Stomach (tissue), 9 donors: ENCODE results near the gene TMEM165. TPM values are rescaled to one million over a fixed set of nuclear protein-coding genes. Genes with fewer than 3 reads are reported as not detected.

ENCODE experiments used
- DNase-seq, 2 donors: peaks; one replicate each; pipeline versions ENCODE4 v3.0.0 to v3.0.0-alpha.2; 2013 to 2019
- H3K27ac ChIP-seq, 5 donors: fragments of 200-600 bp in 4 of 5; sonication (generic) in 4 of 5; one replicate each; pipeline ENCODE4 v1.5.1; 2013 to 2019; ENCODE audit warnings: mild to moderate bottlenecking in 1 of 5, moderate library complexity in 1 of 5
- H3K27me3 ChIP-seq, 3 donors: fragments of 200-600 bp; sonication (generic); one replicate each; pipeline ENCODE4 v1.5.1; 2017 to 2019; ENCODE audit warnings: mixed run types in 1 of 3
- H3K36me3 ChIP-seq, 4 donors: fragments of 200-600 bp; sonication (generic); 1 replicate in 3 of 4; 2 replicates in 1 of 4; pipeline ENCODE4 v1.5.1; 2016 to 2019
- H3K4me1 ChIP-seq, 4 donors: fragments of 200-600 bp; sonication (generic); one replicate each; pipeline ENCODE4 v1.5.1; 2016 to 2019
- H3K4me3 ChIP-seq, 4 donors: fragments of 200-600 bp; sonication (generic) in 3 of 4; one replicate each; pipeline ENCODE4 v1.5.1; 2016 to 2019; ENCODE audit warnings: mild to moderate bottlenecking in 1 of 4
- H3K9me3 ChIP-seq, 4 donors: fragments of 200-600 bp; sonication (generic); one replicate each; pipeline ENCODE4 v1.5.1; 2016 to 2019
- EP300 ChIP-seq: sonication (generic); formaldehyde crosslinking; IDR thresholded peaks from one replicate; pipeline ENCODE4 v1.6.1; 2017; ENCODE audit warnings: antibody characterized with exemption
- POLR2A ChIP-seq, 4 donors: fragments of 450-650 bp; IDR thresholded peaks; one replicate each; pipeline ENCODE4 v1.6.1; 2016; ENCODE audit warnings: antibody characterized with exemption in 4 of 4, control low read depth in 2 of 4, mild to moderate bottlenecking in 1 of 4, moderate library complexity in 1 of 4
- POLR2AphosphoS5 ChIP-seq, 3 donors: sonication (generic); formaldehyde crosslinking; IDR thresholded peaks; one replicate each; pipeline ENCODE4 v1.6.1; 2016; ENCODE audit warnings: antibody characterized with exemption in 3 of 3
- WGBS, 5 donors: extraction: QIAGEN DNeasy Blood & Tissue Kit in 3 of 5; methylation state at CpG; one replicate each; pipeline versions ENCODE4 v1.1.5 to v1.1.7; 2013 to 2018; 5-methylcytosine and 5-hydroxymethylcytosine counted together
- intact Hi-C: fragments of 100-400 bp; cut with DNase I; formaldehyde crosslinking; loops from one replicate; pipeline ENCODE4 v1.15.1; 2023; ENCODE audit warnings: low total_unique reads
- polyA plus RNA-seq, 3 donors: library from polyadenylated mRNA; stranded (reverse); fragments of 200-250 nt; gene quantifications; one replicate each; pipeline ENCODE4 v1.2.3, GENCODE V29; 2013
- total RNA-seq, 5 donors: library from RNA; depleted of rRNA; stranded (reverse); fragments of >200 nt; gene quantifications; one replicate each; pipeline versions ENCODE4 v1.1.0 to v1.2.3, GENCODE V29; 2014 to 2016
- TF ChIP-seq, protein P1 (sequence below), 7 experiments: fragments of 450-650 bp in 4 of 7; fragments of 200-600 bp in 3 of 7; sonication (generic) in 3 of 7; IDR thresholded peaks; one replicate each; pipeline ENCODE4 v1.5.1; 2016 to 2019; ENCODE audit warnings: antibody characterized with exemption in 7 of 7, control low read depth in 2 of 7, mild to moderate bottlenecking in 1 of 7
- donor health status: healthy with polysubstance abuse.
- donor health status: Bipolar disorder and iron deficiency.
- donor health status: healthy.

Gene TMEM165
- total and polyA plus RNA-seq, 8 donors, result 21.6 to 365 (median 107) TPM

DNA sequence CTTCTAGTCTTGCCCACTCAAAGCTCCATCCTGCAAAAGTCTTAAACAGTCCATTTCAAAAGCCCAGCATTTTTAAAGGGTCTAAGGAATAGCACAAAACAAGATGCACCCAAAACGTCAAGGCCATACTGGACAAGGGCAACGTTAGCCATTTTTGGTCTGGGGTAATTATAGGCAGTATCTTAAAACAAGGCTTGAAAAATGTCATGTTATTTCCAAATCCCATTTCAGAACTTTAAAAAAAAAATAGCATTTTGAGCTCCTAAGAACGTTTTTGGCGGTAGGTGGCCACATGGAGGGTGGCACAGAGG, 584 bp upstream of the TMEM165 start:
- Histone ChIP-seq H3K9me3 (no peaks in the 10 kb centered on the region), H3K27me3 (no peaks in the 10 kb centered on the region), H3K4me3 (peak overlapping the region; percentile 68 to 76 (median 76)), H3K4me1 (peaks cover 28 to 38% (median 34%) of the 10 kb centered on the region in 4 donors), H3K27ac (peak overlapping the region; percentile 95 to 99 (median 97)), H3K36me3 (no peaks in the 10 kb centered on the region)
- intact Hi-C loops, result loop anchor here (5.0 kb wide), 1 partner anchor 48 kb away; the partner anchor contains the start of gene SRD5A3
- TF ChIP-seq, protein P1, sequence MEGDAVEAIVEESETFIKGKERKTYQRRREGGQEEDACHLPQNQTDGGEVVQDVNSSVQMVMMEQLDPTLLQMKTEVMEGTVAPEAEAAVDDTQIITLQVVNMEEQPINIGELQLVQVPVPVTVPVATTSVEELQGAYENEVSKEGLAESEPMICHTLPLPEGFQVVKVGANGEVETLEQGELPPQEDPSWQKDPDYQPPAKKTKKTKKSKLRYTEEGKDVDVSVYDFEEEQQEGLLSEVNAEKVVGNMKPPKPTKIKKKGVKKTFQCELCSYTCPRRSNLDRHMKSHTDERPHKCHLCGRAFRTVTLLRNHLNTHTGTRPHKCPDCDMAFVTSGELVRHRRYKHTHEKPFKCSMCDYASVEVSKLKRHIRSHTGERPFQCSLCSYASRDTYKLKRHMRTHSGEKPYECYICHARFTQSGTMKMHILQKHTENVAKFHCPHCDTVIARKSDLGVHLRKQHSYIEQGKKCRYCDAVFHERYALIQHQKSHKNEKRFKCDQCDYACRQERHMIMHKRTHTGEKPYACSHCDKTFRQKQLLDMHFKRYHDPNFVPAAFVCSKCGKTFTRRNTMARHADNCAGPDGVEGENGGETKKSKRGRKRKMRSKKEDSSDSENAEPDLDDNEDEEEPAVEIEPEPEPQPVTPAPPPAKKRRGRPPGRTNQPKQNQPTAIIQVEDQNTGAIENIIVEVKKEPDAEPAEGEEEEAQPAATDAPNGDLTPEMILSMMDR (IDR thresholded peaks at IDR 0.05), result no peak
- TF ChIP-seq EP300 (no peak), POLR2AphosphoS5 (IDR thresholded peaks at IDR 0.05) (no peak), POLR2A (IDR thresholded peaks at IDR 0.05) (no peak)
- 0 to 2% (median 0%) methylated on average over 4 of the region's 4 CpGs for WGBS, 5 donors
- DNase-seq, result no peak

DNA sequence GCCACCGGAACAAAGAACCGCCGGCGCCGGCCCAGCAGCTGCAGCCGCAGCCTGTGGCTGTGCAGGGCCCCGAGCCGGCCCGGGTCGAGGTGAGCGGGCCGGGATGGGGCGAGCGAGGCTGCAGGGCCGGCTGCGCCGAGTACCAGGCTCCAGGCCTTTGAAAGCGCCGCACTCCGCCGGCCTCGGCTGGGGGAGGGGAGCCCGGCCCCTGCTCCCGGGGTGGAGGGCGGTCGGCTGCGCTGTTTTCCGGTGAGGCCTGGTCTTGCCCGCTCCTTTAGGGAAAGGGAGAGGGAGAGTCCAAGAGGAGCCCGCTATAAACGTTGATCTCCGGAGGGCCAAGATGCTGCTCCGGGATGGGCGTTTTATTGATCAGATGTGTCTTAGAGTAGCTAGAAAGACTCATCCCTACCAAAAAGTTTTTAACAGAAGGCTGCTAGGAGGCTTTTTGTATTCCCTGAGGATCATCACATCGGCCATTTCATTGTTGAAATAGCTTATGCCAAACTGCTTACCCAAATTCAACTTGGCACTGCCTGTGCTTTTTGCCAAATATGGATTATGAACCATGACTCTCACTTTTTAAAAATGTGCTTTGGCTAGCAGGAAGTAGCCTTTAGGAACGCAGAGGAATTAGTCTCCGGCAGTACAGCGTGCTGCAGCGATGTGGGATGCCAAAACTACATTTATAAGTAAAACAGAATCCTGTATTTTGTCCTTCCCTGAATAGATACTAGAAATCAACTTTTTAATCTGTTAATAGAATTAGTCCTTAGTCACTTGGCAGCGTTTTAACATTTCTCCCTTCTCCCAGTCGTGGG, 760 bp downstream of the TMEM165 start:
- Histone ChIP-seq H3K27me3 (no peaks in the 10 kb centered on the region), H3K4me3 (peak overlapping the region; percentile 68 to 76 (median 76)), H3K4me1 (peaks cover 28 to 50% (median 42%) of the 10 kb centered on the region in 4 donors), H3K9me3 (no peaks in the 10 kb centered on the region), H3K36me3 (peaks cover 0 to 11% (median 5%) of the 10 kb centered on the region in 4 donors), H3K27ac (peak overlapping the region; percentile 95 to 99 (median 97))
- DNase-seq, result peak; percentile 46 to 88
- intact Hi-C loops, result loop anchor here (5.0 kb wide), 1 partner anchor 49 kb away; the partner anchor contains the start of gene SRD5A3
- WGBS, 5 donors, result 0 to 1% (median 0%) methylated on average over 24 to 41 of the region's 41 CpGs
- TF ChIP-seq EP300, result no peak
- TF ChIP-seq POLR2A (IDR thresholded peaks at IDR 0.05), result no peak
- peak; percentile 12 to 32 (median 32) for TF ChIP-seq POLR2AphosphoS5 (IDR thresholded peaks at IDR 0.05)

DNA sequence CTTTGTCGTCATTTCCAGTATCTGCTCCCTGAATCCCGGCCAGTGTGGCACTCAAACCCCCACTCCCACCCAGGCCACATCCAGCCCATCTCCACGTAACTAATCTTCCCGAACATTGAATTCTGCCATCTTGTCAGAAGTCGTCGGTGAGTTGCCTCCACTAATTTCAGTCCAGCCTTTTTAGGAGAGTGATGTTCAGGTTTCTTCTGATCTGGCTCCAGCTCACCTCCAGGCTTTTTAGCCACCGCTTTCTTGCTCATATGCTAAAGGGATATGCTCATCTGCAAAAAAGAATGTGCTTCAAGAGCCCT, 1.3 kb downstream of the TMEM165 start:
- Histone ChIP-seq H3K36me3 (peaks cover 0 to 15% (median 8%) of the 10 kb centered on the region in 4 donors), H3K27ac (peak overlapping the region; percentile 34 to 99 (median 96)), H3K27me3 (no peaks in the 10 kb centered on the region), H3K4me1 (peaks cover 28 to 54% (median 43%) of the 10 kb centered on the region in 4 donors), H3K4me3 (peak overlapping the region; percentile 68 to 76 (median 76)), H3K9me3 (no peaks in the 10 kb centered on the region)
- 5 to 11% (median 7%) methylated on average over 7 of the region's 7 CpGs for WGBS, 5 donors
- intact Hi-C loops, result loop anchor here (5.0 kb wide), 1 partner anchor 50 kb away; the partner anchor contains the start of gene SRD5A3
- TF ChIP-seq POLR2A (IDR thresholded peaks at IDR 0.05) (no peak), POLR2AphosphoS5 (IDR thresholded peaks at IDR 0.05) (no peak), EP300 (no peak)
- TF ChIP-seq, protein P1 (IDR thresholded peaks at IDR 0.05), result no peak
- DNase-seq, result peak in 1 of 2 donors; percentile 64

DNA sequence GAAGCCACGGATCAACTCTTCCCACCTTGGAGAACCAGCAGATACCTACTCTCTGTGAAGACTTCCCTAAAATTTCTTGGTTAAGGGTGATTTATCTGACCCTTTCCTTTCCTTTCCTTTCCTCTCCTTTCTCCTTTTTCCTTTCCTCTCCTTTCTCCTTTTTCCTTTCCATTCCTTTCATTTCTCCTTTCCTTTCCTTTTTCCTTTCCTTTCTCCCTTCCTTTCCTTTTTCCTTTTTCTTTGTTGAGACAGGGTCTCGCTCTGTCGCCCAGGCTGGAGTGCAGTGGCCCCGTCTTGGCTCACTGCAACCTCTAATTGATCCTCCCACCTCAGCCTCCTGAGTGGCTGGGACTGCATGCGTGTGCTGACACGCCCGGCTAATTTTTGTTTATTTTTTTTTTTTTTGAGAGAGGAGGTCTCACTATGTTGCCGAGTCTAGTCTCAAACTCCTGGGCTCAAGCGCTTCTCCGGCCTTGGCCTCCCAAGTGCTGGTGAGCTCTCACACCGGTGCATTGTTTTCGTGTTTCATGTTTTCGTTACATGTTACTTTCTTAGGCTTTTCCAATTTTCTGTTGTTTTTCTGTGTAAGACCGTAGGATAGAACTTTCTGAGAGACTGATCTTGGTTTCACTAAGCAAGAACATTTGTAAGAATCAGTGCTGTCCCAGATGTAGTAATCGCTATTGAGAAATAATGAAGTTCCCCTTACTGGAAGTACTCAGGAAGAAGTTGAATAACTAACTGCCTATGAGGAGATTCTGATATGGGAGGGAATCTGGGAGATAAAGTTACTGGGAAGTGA, 2.0 kb downstream of the TMEM165 start:
- 30 to 40% (median 37%) methylated on average over 15 of the region's 15 CpGs for WGBS, 5 donors
- intact Hi-C loops, result loop anchor here (5.0 kb wide), 1 partner anchor 50 kb away; the partner anchor contains the start of gene SRD5A3
- Histone ChIP-seq H3K27me3 (no peaks in the 10 kb centered on the region), H3K36me3 (peaks cover 0 to 15% (median 8%) of the 10 kb centered on the region in 4 donors), H3K9me3 (no peaks in the 10 kb centered on the region), H3K4me3 (peak overlapping the region; percentile 68 to 76 (median 76)), H3K4me1 (peaks cover 28 to 54% (median 43%) of the 10 kb centered on the region in 4 donors), H3K27ac (peak overlapping the region; percentile 8 to 99 (median 96))
- DNase-seq, result peak in 1 of 2 donors; percentile 38
- TF ChIP-seq EP300 (no peak), POLR2A (IDR thresholded peaks at IDR 0.05) (peak in 1 of 4 donors; percentile 27), POLR2AphosphoS5 (IDR thresholded peaks at IDR 0.05) (peak in 2 of 3 donors; percentile 70)
- TF ChIP-seq, protein P1 (IDR thresholded peaks at IDR 0.05), result no peak
